Small intestine (tissue), 7 donors: ENCODE measurements around the gene UBE2J2. TPM values are rescaled to one million over a fixed set of nuclear protein-coding genes. Genes with fewer than 3 reads are reported as not detected.
A peak's percentile ranks its signal among the peaks of the same experiment; 100 is the strongest.

ENCODE experiments used
- DNase-seq, 2 donors: peaks; one replicate each; pipeline versions ENCODE4 v3.0.0 to v3.0.0-alpha.2; 2013
- FAIRE-seq: peaks from 2 replicates; lab custom pipeline; 2012; peaks lifted over from hg19 to GRCh38; lab: Jason Lieb, UNC
- H3K27ac ChIP-seq, 3 donors: one replicate each; pipeline ENCODE4 v1.5.1; 2013; ENCODE audit warnings: low read length in 2 of 3, mild to moderate bottlenecking in 2 of 3, control low read depth in 1 of 3, inconsistent platforms in 1 of 3, low read depth in 1 of 3, moderate library complexity in 1 of 3
- H3K27me3 ChIP-seq, 3 donors: one replicate each; pipeline ENCODE4 v1.6.1; 2013; ENCODE audit warnings: low read length in 3 of 3, inconsistent platforms in 1 of 3; ENCODE audit not compliant: control insufficient read depth in 3 of 3, insufficient read depth in 3 of 3
- H3K36me3 ChIP-seq, 3 donors: one replicate each; pipeline ENCODE4 v1.6.1; 2013; ENCODE audit warnings: low read length in 3 of 3, inconsistent platforms in 1 of 3, low read depth in 1 of 3, mild to moderate bottlenecking in 1 of 3, moderate library complexity in 1 of 3; ENCODE audit not compliant: control insufficient read depth in 3 of 3, insufficient read depth in 2 of 3
- H3K4me1 ChIP-seq, 3 donors: one replicate each; pipeline ENCODE4 v1.6.1; 2013; ENCODE audit warnings: low read length in 2 of 3, inconsistent platforms in 1 of 3, low read depth in 1 of 3, mild to moderate bottlenecking in 1 of 3, moderate library complexity in 1 of 3; ENCODE audit not compliant: control insufficient read depth in 3 of 3, insufficient read depth in 2 of 3
- H3K4me3 ChIP-seq, 3 donors: one replicate each; pipeline ENCODE4 v1.5.1; 2013; ENCODE audit warnings: low read length in 3 of 3, control low read depth in 1 of 3, inconsistent platforms in 1 of 3, low read depth in 1 of 3, mild to moderate bottlenecking in 1 of 3, moderate library complexity in 1 of 3
- H3K9me3 ChIP-seq, 2 donors: one replicate each; pipeline ENCODE4 v1.6.1; 2013; ENCODE audit warnings: low read depth in 1 of 2, low read length in 1 of 2; ENCODE audit not compliant: control insufficient read depth in 2 of 2, insufficient read depth in 1 of 2
- WGBS, 3 donors: extraction: QIAGEN DNeasy Blood & Tissue Kit; methylation state at CpG; one replicate each; pipeline ENCODE4 v1.1.7; 2013; 5-methylcytosine and 5-hydroxymethylcytosine counted together
- polyA plus RNA-seq, 4 donors: library from polyadenylated mRNA; stranded (reverse) in 3 of 4; unstranded in 1 of 4; fragments of 200-250 nt in 3 of 4; fragments of 120-200 nt in 1 of 4; gene quantifications; one replicate each; pipeline versions ENCODE4 v1.2.1 to v1.2.3, GENCODE V29; 2013
- donor health status: healthy with polysubstance abuse.
- donor health status: control.
- donor health status: control.
- donor health status: Bipolar disorder and iron deficiency.
- donor health status: healthy.

UBE2J2 gene
- polyA plus RNA-seq, 4 donors: 45.9 to 67.0 (median 60.7) TPM

DNA sequence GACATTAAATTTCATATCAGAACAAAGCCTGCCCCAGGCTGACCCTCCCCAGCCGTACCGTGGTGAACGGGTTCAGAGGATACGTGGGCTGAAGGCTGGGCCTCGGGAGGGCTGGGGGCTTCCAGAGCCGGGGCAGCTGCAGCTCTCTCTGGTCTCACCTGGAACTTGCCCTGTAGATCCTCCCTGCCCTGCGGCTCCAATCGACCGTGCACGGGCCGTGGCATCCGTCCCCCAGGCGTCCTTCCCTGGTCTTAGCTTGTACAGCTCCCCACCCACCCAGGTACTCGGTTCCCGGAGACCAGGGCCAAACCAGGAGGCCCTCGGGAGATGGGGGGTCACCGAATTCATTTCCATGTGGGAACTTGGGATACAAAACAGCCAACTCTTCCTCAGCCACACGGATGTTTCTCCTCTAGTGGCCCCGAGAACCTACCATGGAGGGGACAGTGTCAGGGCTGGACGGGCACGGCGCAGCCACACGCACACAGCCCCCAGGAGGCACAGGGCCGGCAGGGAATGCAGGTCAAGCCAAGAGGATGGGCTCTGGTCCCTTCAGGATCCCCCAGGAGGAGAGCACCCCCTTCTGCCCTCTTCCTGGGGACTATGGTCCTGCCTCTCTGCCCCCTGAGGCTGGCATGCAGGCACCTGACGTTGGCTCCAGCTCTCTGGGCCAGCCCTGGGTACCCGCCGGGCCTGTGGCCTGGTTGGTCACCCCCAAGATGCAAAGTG is 38.5 kb downstream of the UBE2J2 start:
- Histone ChIP-seq H3K27me3 (peaks cover 0 to 31% (median 6%) of the 10 kb centered on the region in 3 donors), H3K27ac (no peak overlapping the region), H3K36me3 (peaks cover 0 to 30% (median 0%) of the 10 kb centered on the region in 3 donors), H3K4me3 (no peak overlapping the region), H3K4me1 (peaks cover 5 to 46% (median 6%) of the 10 kb centered on the region in 3 donors), H3K9me3 (peaks cover 0 to 13% of the 10 kb centered on the region in 2 donors)
- FAIRE-seq (no peak), DNase-seq (no peak)
- whole genome bisulfite sequencing, 3 donors: 87 to 88% (median 88%) methylated on average over 25 to 27 of the region's 27 CpGs

DNA sequence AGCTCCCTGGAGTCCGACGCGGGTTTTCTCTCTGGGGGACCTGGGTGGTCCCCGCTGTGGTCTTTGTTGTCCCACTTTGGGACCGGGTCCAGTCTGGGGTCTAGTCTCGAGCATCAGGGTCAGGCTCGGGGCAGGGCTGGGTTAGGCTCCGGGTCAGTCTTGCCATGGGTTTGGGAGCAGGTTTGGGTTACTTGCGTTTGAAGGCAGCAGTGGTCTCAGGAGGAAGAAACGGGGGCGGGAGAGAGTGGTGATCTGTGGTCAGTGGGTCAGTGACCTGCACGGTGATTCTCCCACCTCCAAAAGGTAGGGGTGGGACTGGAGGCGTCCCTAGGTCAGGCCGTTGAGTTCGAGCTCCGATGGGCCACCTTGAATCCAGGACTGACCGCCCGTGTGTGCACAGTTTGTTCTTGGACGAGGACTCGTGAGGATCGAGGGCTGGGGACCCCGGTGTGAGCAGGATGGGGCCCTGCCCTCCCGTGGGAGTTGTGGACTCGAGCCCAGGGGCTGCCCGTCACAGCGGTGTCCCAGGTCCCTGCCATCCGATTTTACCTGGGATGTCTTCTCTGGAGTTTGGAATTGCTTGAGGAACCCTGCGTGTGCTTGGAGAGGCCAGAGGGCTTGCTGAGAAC is 39.4 kb downstream of the UBE2J2 start:
- Histone ChIP-seq H3K36me3 (peaks cover 0 to 38% (median 0%) of the 10 kb centered on the region in 3 donors), H3K4me3 (no peak overlapping the region), H3K27me3 (peaks cover 0 to 22% (median 6%) of the 10 kb centered on the region in 3 donors), H3K27ac (no peak overlapping the region), H3K9me3 (peaks cover 0 to 13% of the 10 kb centered on the region in 2 donors), H3K4me1 (peaks cover 5 to 43% (median 9%) of the 10 kb centered on the region in 3 donors)
- no peak for FAIRE-seq
- 94 to 95% (median 94%) methylated on average over 27 to 28 of the region's 28 CpGs for WGBS, 3 donors
- DNase-seq: no peak

DNA sequence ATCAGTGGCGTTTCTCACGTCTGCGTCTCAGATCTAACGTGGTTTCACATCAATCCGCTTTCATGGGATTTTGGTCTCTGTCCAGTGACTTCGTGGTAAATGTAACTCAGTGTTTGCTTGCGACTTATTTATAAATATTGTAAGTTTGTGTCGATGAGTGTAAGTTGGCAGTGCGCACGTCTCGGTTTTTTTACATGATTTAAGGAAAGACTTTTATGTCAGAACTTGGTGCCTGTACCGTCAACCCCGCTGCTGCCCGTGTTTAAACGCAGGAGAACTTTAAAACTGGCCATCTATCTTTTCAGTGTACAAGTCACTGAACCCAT is 40.1 kb downstream of the UBE2J2 start:
- H3K9me3 ChIP-seq: peaks cover 0 to 13% of the 10 kb centered on the region in 2 donors
- H3K4me3 ChIP-seq: no peak overlapping the region
- no peak for FAIRE-seq
- no peak overlapping the region for H3K27ac ChIP-seq
- peaks cover 0 to 15% (median 6%) of the 10 kb centered on the region in 3 donors for H3K27me3 ChIP-seq
- H3K36me3 ChIP-seq: peaks cover 0 to 46% (median 2%) of the 10 kb centered on the region in 3 donors
- peaks cover 5 to 37% (median 9%) of the 10 kb centered on the region in 3 donors for H3K4me1 ChIP-seq
- DNase-seq: no peak
- WGBS, 3 donors: 95 to 96% (median 95%) methylated on average over 15 of the region's 15 CpGs

DNA sequence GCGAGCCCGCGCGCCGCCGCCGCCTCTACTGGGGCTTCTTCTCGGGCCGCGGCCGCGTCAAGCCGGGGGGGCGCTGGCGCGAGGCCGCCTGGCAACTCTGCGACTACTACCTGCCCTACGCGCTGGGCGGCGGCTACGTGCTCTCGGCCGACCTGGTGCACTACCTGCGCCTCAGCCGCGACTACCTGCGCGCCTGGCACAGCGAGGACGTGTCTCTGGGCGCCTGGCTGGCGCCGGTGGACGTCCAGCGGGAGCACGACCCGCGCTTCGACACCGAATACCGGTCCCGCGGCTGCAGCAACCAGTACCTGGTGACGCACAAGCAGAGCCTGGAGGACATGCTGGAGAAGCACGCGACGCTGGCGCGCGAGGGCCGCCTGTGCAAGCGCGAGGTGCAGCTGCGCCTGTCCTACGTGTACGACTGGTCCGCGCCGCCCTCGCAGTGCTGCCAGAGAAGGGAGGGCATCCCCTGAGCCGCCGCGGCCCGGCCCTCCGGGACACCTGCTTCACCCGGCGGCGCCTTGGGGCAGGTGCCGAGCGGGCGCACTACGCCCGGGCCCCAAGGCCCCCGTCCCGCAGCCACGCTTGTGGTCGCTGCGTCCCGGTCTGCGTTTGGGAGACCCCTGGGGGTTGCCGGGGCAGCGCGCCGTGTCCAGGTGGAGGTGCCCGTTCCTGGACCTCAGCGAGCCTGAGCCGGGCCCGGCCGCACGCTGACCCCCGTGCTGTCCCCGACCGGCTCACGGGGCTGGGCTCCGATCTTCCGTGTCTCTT is 40.7 kb downstream of the UBE2J2 start:
- 83 to 93% (median 90%) methylated on average over 78 to 98 of the region's 98 CpGs for WGBS, 3 donors
- peaks cover 4 to 52% (median 7%) of the 10 kb centered on the region in 3 donors for H3K36me3 ChIP-seq
- DNase-seq: no peak
- peak overlapping the region in 1 of 3 donors; percentile 65 for H3K4me3 ChIP-seq
- FAIRE-seq: no peak
- peaks cover 0 to 13% of the 10 kb centered on the region in 2 donors for H3K9me3 ChIP-seq
- peaks cover 0 to 9% (median 2%) of the 10 kb centered on the region in 3 donors for H3K27me3 ChIP-seq
- peaks cover 5 to 32% (median 9%) of the 10 kb centered on the region in 3 donors for H3K4me1 ChIP-seq
- no peak overlapping the region for H3K27ac ChIP-seq

DNA sequence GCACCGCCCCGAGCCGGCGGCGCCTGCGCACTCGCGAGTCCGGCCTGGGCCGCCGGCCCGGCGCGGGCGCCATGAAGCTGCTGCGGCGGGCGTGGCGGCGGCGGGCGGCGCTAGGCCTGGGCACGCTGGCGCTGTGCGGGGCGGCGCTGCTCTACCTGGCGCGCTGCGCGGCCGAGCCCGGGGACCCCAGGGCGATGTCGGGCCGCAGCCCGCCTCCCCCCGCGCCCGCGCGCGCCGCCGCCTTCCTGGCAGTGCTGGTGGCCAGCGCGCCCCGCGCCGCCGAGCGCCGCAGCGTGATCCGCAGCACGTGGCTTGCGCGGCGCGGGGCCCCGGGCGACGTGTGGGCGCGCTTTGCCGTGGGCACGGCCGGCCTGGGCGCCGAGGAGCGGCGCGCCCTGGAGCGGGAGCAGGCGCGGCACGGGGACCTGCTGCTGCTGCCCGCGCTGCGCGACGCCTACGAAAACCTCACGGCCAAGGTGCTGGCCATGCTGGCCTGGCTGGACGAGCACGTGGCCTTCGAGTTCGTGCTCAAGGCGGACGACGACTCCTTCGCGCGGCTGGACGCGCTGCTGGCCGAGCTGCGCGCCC is 41.4 kb downstream of the UBE2J2 start, which contains the start of gene B3GALT6:
B3GALT6 (plus strand) TSS at position 30 of the 588 bp plus-strand sequence; CDS start at position 72, 42 bp downstream.
- DNase-seq: no peak
- Histone ChIP-seq H3K4me1 (peaks cover 5 to 25% (median 7%) of the 10 kb centered on the region in 3 donors), H3K4me3 (peak within 1 kb of the TSS; percentile 81 to 91 (median 90)), H3K36me3 (peaks cover 9 to 58% (median 14%) of the 10 kb centered on the region in 3 donors), H3K27me3 (peaks cover 0 to 2% (median 0%) of the 10 kb centered on the region in 3 donors), H3K9me3 (peaks cover 0 to 13% of the 10 kb centered on the region in 2 donors), H3K27ac (peak within 1 kb of the TSS; percentile 87 to 97 (median 94))
- WGBS, 3 donors: 7 to 29% (median 16%) methylated on average over 40 to 100 of the region's 100 CpGs
- no peak for FAIRE-seq

DNA sequence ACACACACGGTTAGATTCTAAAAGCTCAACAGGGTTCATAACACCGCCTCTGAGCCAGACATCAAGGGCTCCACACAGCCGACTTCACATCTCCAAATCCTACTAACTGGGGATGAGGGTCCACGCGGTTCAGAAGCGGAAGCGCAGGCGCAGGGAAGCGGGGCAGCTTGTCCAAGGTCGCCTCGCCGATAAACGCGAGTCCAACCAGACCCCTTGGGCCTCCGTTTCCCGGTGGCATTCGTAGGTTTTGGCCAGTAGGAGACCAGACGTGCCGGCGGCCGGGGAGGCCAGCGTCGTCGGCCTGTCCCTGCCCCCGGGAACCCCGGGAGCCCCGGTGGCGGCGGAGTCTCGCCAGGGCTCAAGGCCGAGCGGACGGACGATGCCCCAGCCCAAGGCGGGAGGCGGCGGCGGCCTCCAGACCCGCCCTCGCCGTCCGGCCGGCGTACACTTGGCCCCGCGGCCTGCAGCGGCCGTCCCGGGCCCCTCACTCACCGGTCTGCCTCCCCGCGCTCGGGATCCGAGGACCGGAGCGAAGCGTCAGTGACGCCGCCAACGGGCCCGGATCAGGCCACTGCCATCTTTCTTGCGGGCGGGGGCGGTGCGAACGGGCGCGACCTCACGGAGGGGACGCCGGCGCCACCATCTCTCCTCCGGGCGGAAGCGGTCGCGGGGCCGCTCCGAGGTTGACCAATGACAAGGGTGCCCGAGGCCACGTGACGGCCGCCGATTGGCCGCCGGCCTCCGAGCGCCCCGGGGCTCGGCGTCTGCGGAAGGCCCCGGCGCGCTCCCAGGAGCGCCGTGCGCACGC is 42.0 kb downstream of the UBE2J2 start, which contains the start of gene SDF4:
SDF4 (minus strand) TSS at position 602 of the 808 bp plus-strand sequence. CDS start 3,229 bp downstream, outside the sequence.
- Histone ChIP-seq H3K9me3 (peaks cover 0 to 13% of the 10 kb centered on the region in 2 donors), H3K27me3 (no peaks in the 10 kb centered on the region), H3K4me1 (peaks cover 5 to 18% (median 7%) of the 10 kb centered on the region in 3 donors), H3K27ac (peak within 1 kb of the TSS; percentile 87 to 97 (median 94)), H3K4me3 (peak within 1 kb of the TSS; percentile 81 to 91 (median 90)), H3K36me3 (peaks cover 10 to 65% (median 14%) of the 10 kb centered on the region in 3 donors)
- FAIRE-seq (no peak), DNase-seq (peak; percentile 96 to 99)
- 0% methylated on average over 73 to 99 of the region's 99 CpGs for WGBS, 3 donors

DNA sequence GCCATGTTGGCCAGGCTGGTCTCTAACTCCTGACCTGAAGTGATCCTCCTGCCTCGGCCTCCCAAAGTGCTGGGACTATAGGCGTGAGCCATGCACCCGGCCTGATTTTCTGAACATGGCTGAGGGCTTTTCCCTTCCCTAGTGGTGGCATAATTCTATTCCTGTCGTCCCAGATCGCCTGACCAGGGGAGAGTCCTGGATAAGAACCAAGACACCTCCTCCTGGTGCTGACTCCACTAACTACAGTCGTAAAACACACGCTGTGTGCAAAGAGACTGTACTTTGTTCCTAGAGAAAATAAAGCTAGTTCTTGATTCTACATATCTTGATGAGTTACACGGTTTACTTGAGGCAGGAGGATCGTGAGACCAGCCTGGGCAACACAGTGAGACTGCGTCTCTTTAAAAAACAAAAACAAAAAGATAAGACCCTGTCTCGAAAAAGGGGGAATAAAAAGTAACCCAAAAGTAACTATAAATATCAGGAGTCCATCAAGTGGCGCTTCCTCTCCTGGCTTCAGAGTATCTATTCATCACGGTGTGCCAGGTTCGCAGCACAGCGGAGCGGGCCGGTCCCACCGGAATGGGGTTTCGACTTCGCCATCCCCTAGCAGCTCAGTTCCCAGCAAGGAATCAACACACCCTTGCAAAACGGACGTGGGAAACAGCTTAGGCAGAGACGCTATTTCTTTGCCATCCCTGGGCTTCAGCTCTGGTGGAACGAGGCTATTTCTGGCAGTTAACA is 42.8 kb downstream of the UBE2J2 start:
- H3K4me3 ChIP-seq: peak overlapping the region; percentile 81 to 91 (median 90)
- peak; percentile 86 to 94 for DNase-seq
- FAIRE-seq: no peak
- peaks cover 0 to 13% of the 10 kb centered on the region in 2 donors for H3K9me3 ChIP-seq
- H3K4me1 ChIP-seq: peaks cover 5 to 12% (median 7%) of the 10 kb centered on the region in 3 donors
- WGBS, 3 donors: 5 to 11% (median 6%) methylated on average over 24 of the region's 24 CpGs
- H3K36me3 ChIP-seq: peaks cover 10 to 70% (median 14%) of the 10 kb centered on the region in 3 donors
- no peaks in the 10 kb centered on the region for H3K27me3 ChIP-seq
- H3K27ac ChIP-seq: peak overlapping the region; percentile 87 to 97 (median 94)
